ENCODE results near the gene TMCC2. TPM values are rescaled to one million over a fixed set of nuclear protein-coding genes. Genes with fewer than 3 reads are reported as not detected.

Gene TMCC2
- polyA plus RNA-seq, 2 donors, result 0.58 to 0.59 TPM

GRCh38 chr1:205189131-205189530 lies 38.6 kb upstream of the TMCC2 start:
- Histone ChIP-seq H3K9me3 (ENCODE audit: control insufficient read depth in 2 of 2, insufficient read depth in 1 of 2, low read depth in 1 of 2, low read length in 1 of 2) (no peaks in the 10 kb centered on the region), H3K4me1 (ENCODE audit: control insufficient read depth in 2 of 2, insufficient read depth in 2 of 2, low read length in 1 of 2) (peaks cover 2% of the 10 kb centered on the region in 2 donors), H3K27ac (ENCODE audit: low read depth in 2 of 2, low read length in 1 of 2) (no peak overlapping the region), H3K36me3 (ENCODE audit: control insufficient read depth in 2 of 2, insufficient read depth in 2 of 2, low read length in 1 of 2) (peaks cover 5% of the 10 kb centered on the region in 2 donors), H3K27me3 (ENCODE audit: control insufficient read depth in 1 of 2, insufficient read depth in 2 of 2, low read length in 2 of 2) (no peaks in the 10 kb centered on the region), H3K4me3 (ENCODE audit: low read depth in 1 of 2, low read length in 2 of 2) (no peak overlapping the region)
- 59 to 69% methylated on average over 2 of the region's 2 CpGs for WGBS, 2 donors

DNA sequence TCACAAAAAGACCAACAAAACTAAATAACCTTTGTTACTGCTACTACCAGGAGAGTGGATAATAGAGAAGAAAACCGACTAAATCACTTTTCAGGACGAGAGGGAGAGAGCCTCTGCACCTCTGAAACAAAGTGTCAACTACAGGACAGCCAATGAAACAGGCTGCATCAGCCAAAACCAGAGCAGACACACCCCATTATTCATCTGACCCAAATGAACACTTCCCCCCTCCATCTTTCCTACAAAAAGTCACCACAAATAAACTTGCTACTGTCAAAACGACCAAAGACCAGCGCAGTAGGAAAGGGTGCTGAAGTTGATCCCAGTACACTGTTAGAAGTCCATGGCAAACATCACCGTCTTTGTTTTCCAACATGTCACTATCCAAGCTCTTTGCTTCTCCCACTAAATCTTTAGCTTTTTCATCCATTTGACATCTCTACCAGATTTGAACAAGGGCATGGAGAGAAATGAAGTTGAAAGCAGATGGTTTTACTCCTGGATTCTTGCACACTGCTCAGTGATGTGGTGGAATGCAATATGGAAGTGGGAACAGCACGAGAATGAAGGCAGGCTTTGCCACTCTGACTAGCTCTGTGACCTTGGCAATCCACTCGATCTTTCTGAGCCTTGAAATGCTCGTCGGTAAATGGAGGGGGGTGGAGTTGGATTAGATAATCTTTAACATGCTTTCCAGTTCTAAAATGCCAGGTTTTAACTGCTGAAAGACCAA lies 36.7 kb upstream of the TMCC2 start:
- H3K4me1 ChIP-seq (ENCODE audit: control insufficient read depth in 2 of 2, insufficient read depth in 2 of 2, low read length in 1 of 2), result peaks cover 2% of the 10 kb centered on the region in 2 donors
- H3K36me3 ChIP-seq (ENCODE audit: control insufficient read depth in 2 of 2, insufficient read depth in 2 of 2, low read length in 1 of 2), result peaks cover 5% of the 10 kb centered on the region in 2 donors
- 47 to 50% methylated on average over 9 of the region's 9 CpGs for WGBS, 2 donors
- H3K27me3 ChIP-seq (ENCODE audit: control insufficient read depth in 1 of 2, insufficient read depth in 2 of 2, low read length in 2 of 2), result no peaks in the 10 kb centered on the region
- H3K4me3 ChIP-seq (ENCODE audit: low read depth in 1 of 2, low read length in 2 of 2), result no peak overlapping the region
- no peaks in the 10 kb centered on the region for H3K9me3 ChIP-seq (ENCODE audit: control insufficient read depth in 2 of 2, insufficient read depth in 1 of 2, low read depth in 1 of 2, low read length in 1 of 2)
- H3K27ac ChIP-seq (ENCODE audit: low read depth in 2 of 2, low read length in 1 of 2), result peak overlapping the region; percentile 60 to 81

DNA sequence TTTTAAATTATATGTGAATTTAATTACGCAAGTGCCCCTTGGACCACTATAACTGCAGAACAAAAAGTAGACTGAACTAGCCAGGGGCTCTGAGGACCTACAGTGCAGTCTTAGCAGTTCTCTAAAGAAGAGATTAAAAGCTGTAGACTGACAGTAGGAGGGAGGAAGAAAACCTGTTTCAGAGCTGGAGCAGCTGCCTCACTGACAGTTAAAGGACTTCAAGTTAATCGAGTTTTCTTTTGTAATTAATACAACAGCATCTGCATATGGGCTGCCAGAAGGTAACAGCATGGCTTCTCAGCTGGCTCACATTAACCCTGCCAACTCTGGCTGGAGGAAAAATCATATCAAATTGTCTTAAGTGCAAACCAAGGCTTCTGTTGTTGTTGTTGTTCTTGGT lies 36.1 kb upstream of the TMCC2 start:
- peaks cover 5% of the 10 kb centered on the region in 2 donors for H3K36me3 ChIP-seq (ENCODE audit: control insufficient read depth in 2 of 2, insufficient read depth in 2 of 2, low read length in 1 of 2)
- H3K27ac ChIP-seq (ENCODE audit: low read depth in 2 of 2, low read length in 1 of 2), result peak overlapping the region; percentile 60 to 81
- H3K27me3 ChIP-seq (ENCODE audit: control insufficient read depth in 1 of 2, insufficient read depth in 2 of 2, low read length in 2 of 2), result no peaks in the 10 kb centered on the region
- 44 to 48% methylated on average over 2 of the region's 2 CpGs for WGBS, 2 donors
- H3K9me3 ChIP-seq (ENCODE audit: control insufficient read depth in 2 of 2, insufficient read depth in 1 of 2, low read depth in 1 of 2, low read length in 1 of 2), result no peaks in the 10 kb centered on the region
- peaks cover 2% of the 10 kb centered on the region in 2 donors for H3K4me1 ChIP-seq (ENCODE audit: control insufficient read depth in 2 of 2, insufficient read depth in 2 of 2, low read length in 1 of 2)
- no peak overlapping the region for H3K4me3 ChIP-seq (ENCODE audit: low read depth in 1 of 2, low read length in 2 of 2)

GRCh38 chr1:205192287-205192686 lies 35.5 kb upstream of the TMCC2 start:
- no peak overlapping the region for H3K4me3 ChIP-seq (ENCODE audit: low read depth in 1 of 2, low read length in 2 of 2)
- H3K4me1 ChIP-seq (ENCODE audit: control insufficient read depth in 2 of 2, insufficient read depth in 2 of 2, low read length in 1 of 2), result peaks cover 2% of the 10 kb centered on the region in 2 donors
- 85% methylated on average over 8 of the region's 8 CpGs for WGBS, 2 donors
- H3K9me3 ChIP-seq (ENCODE audit: control insufficient read depth in 2 of 2, insufficient read depth in 1 of 2, low read depth in 1 of 2, low read length in 1 of 2), result no peaks in the 10 kb centered on the region
- H3K27ac ChIP-seq (ENCODE audit: low read depth in 2 of 2, low read length in 1 of 2), result peak overlapping the region in 1 of 2 donors; percentile 76
- H3K36me3 ChIP-seq (ENCODE audit: control insufficient read depth in 2 of 2, insufficient read depth in 2 of 2, low read length in 1 of 2), result peaks cover 3 to 4% of the 10 kb centered on the region in 2 donors
- H3K27me3 ChIP-seq (ENCODE audit: control insufficient read depth in 1 of 2, insufficient read depth in 2 of 2, low read length in 2 of 2), result no peaks in the 10 kb centered on the region

- Histone ChIP-seq H3K4me3 (ENCODE audit: low read depth in 1 of 2, low read length in 2 of 2) (no peak overlapping the region), H3K27me3 (ENCODE audit: control insufficient read depth in 1 of 2, insufficient read depth in 2 of 2, low read length in 2 of 2) (no peaks in the 10 kb centered on the region), H3K36me3 (ENCODE audit: control insufficient read depth in 2 of 2, insufficient read depth in 2 of 2, low read length in 1 of 2) (no peaks in the 10 kb centered on the region), H3K4me1 (ENCODE audit: control insufficient read depth in 2 of 2, insufficient read depth in 2 of 2, low read length in 1 of 2) (no peaks in the 10 kb centered on the region), H3K9me3 (ENCODE audit: control insufficient read depth in 2 of 2, insufficient read depth in 1 of 2, low read depth in 1 of 2, low read length in 1 of 2) (no peaks in the 10 kb centered on the region), H3K27ac (ENCODE audit: low read depth in 2 of 2, low read length in 1 of 2) (no peak overlapping the region)
- 73 to 75% methylated on average over 9 of the region's 9 CpGs for WGBS, 2 donors
These were observed 28.4 kb upstream of the TMCC2 start for GRCh38 chr1:205199090-205199930.

- whole genome bisulfite sequencing, 2 donors, result 86 to 89% methylated on average over 7 of the region's 7 CpGs
- H3K36me3 ChIP-seq (ENCODE audit: control insufficient read depth in 2 of 2, insufficient read depth in 2 of 2, low read length in 1 of 2), result no peaks in the 10 kb centered on the region
- no peak overlapping the region for H3K4me3 ChIP-seq (ENCODE audit: low read depth in 1 of 2, low read length in 2 of 2)
- H3K4me1 ChIP-seq (ENCODE audit: control insufficient read depth in 2 of 2, insufficient read depth in 2 of 2, low read length in 1 of 2), result no peaks in the 10 kb centered on the region
- H3K9me3 ChIP-seq (ENCODE audit: control insufficient read depth in 2 of 2, insufficient read depth in 1 of 2, low read depth in 1 of 2, low read length in 1 of 2), result no peaks in the 10 kb centered on the region
- H3K27me3 ChIP-seq (ENCODE audit: control insufficient read depth in 1 of 2, insufficient read depth in 2 of 2, low read length in 2 of 2), result no peaks in the 10 kb centered on the region
- no peak overlapping the region for H3K27ac ChIP-seq (ENCODE audit: low read depth in 2 of 2, low read length in 1 of 2)
These were observed 27.8 kb upstream of the TMCC2 start for GRCh38 chr1:205199931-205200299.

- no peaks in the 10 kb centered on the region for H3K9me3 ChIP-seq (ENCODE audit: control insufficient read depth in 2 of 2, insufficient read depth in 1 of 2, low read depth in 1 of 2, low read length in 1 of 2)
- H3K4me1 ChIP-seq (ENCODE audit: control insufficient read depth in 2 of 2, insufficient read depth in 2 of 2, low read length in 1 of 2), result no peaks in the 10 kb centered on the region
- H3K4me3 ChIP-seq (ENCODE audit: low read depth in 1 of 2, low read length in 2 of 2), result no peak overlapping the region
- H3K27me3 ChIP-seq (ENCODE audit: control insufficient read depth in 1 of 2, insufficient read depth in 2 of 2, low read length in 2 of 2), result no peaks in the 10 kb centered on the region
- H3K36me3 ChIP-seq (ENCODE audit: control insufficient read depth in 2 of 2, insufficient read depth in 2 of 2, low read length in 1 of 2), result no peaks in the 10 kb centered on the region
- no peak overlapping the region for H3K27ac ChIP-seq (ENCODE audit: low read depth in 2 of 2, low read length in 1 of 2)
These were observed 23.2 kb upstream of the TMCC2 start for GRCh38 chr1:205204552-205204951.

DNA sequence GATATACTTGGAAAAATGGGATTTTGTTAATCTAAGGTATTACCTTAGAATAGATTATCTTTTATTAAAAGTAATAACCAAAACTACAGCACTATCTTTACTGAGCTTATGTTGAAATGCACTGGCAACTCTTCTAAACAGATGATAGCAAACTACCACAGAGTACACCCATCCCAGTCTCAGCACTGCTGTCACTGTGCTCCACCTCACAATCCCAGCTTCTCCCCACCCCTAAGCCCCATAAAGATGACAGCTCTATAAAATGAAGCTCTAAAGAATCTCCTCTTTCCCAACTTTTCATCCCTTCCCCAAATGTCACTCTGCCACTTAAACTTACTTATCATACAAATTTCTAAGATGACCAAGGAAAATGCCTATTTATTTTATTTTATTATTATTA lies 22.7 kb upstream of the TMCC2 start:
- Histone ChIP-seq H3K27me3 (ENCODE audit: control insufficient read depth in 1 of 2, insufficient read depth in 2 of 2, low read length in 2 of 2) (no peaks in the 10 kb centered on the region), H3K36me3 (ENCODE audit: control insufficient read depth in 2 of 2, insufficient read depth in 2 of 2, low read length in 1 of 2) (no peaks in the 10 kb centered on the region), H3K9me3 (ENCODE audit: control insufficient read depth in 2 of 2, insufficient read depth in 1 of 2, low read depth in 1 of 2, low read length in 1 of 2) (no peaks in the 10 kb centered on the region), H3K4me3 (ENCODE audit: low read depth in 1 of 2, low read length in 2 of 2) (no peak overlapping the region), H3K27ac (ENCODE audit: low read depth in 2 of 2, low read length in 1 of 2) (no peak overlapping the region), H3K4me1 (ENCODE audit: control insufficient read depth in 2 of 2, insufficient read depth in 2 of 2, low read length in 1 of 2) (no peaks in the 10 kb centered on the region)

GRCh38 chr1:205208811-205209210 lies 18.9 kb upstream of the TMCC2 start:
- WGBS, 2 donors, result 90 to 93% methylated on average over 3 of the region's 3 CpGs
- no peaks in the 10 kb centered on the region for H3K4me1 ChIP-seq (ENCODE audit: control insufficient read depth in 2 of 2, insufficient read depth in 2 of 2, low read length in 1 of 2)
- H3K4me3 ChIP-seq (ENCODE audit: low read depth in 1 of 2, low read length in 2 of 2), result no peak overlapping the region
- no peaks in the 10 kb centered on the region for H3K27me3 ChIP-seq (ENCODE audit: control insufficient read depth in 1 of 2, insufficient read depth in 2 of 2, low read length in 2 of 2)
- no peaks in the 10 kb centered on the region for H3K9me3 ChIP-seq (ENCODE audit: control insufficient read depth in 2 of 2, insufficient read depth in 1 of 2, low read depth in 1 of 2, low read length in 1 of 2)
- H3K36me3 ChIP-seq (ENCODE audit: control insufficient read depth in 2 of 2, insufficient read depth in 2 of 2, low read length in 1 of 2), result no peaks in the 10 kb centered on the region
- H3K27ac ChIP-seq (ENCODE audit: low read depth in 2 of 2, low read length in 1 of 2), result no peak overlapping the region
